ENCODE data around the gene TCHP.

- TF ChIP-seq EP300 (IDR thresholded peaks at IDR 0.05) (no peak), POLR2A (IDR thresholded peaks at IDR 0.05) (no peak)
- TF ChIP-seq, protein P1, sequence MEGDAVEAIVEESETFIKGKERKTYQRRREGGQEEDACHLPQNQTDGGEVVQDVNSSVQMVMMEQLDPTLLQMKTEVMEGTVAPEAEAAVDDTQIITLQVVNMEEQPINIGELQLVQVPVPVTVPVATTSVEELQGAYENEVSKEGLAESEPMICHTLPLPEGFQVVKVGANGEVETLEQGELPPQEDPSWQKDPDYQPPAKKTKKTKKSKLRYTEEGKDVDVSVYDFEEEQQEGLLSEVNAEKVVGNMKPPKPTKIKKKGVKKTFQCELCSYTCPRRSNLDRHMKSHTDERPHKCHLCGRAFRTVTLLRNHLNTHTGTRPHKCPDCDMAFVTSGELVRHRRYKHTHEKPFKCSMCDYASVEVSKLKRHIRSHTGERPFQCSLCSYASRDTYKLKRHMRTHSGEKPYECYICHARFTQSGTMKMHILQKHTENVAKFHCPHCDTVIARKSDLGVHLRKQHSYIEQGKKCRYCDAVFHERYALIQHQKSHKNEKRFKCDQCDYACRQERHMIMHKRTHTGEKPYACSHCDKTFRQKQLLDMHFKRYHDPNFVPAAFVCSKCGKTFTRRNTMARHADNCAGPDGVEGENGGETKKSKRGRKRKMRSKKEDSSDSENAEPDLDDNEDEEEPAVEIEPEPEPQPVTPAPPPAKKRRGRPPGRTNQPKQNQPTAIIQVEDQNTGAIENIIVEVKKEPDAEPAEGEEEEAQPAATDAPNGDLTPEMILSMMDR (IDR thresholded peaks at IDR 0.05), result no peak
These were observed 52.8 kb downstream of the TCHP start for GRCh38 chr12:109952873-109953272.
